Skin epidermis (tissue), 12 donors: ENCODE measurements around the gene UQCR11.

Experiments
- H3K27ac ChIP-seq, 21 experiments: fragments of 200-600 bp; sonication (generic) in 11 of 21; one replicate each; pipeline ENCODE4 v1.5.0; 2020; ENCODE audit warnings: mild to moderate bottlenecking in 3 of 21, inconsistent platforms in 2 of 21, moderate library complexity in 2 of 21
- H3K4me3 ChIP-seq, 7 experiments: fragments of 200-600 bp; sonication (generic) in 2 of 7; one replicate each; pipeline ENCODE4 v1.5.0; 2020; ENCODE audit warnings: inconsistent platforms in 2 of 7, mild to moderate bottlenecking in 2 of 7, moderate library complexity in 1 of 7

UQCR11 gene

GRCh38 chr19:1598777-1599459 lies 6.3 kb downstream of the UQCR11 start:
- no peak overlapping the region for H3K4me3 ChIP-seq

DNA sequence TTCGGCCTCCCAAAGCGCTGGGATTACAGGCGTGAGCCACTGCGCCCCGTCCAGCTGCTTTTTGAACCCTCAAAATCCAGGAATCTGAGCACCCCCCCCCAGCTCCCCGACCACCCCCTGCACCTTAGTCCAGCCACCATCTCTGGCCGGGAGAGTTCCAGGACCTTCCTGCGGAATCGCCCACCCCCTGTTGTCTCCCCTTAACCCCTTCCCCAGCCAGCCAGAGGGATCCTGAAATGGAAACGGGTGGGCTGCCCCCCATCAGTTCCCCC lies 11.8 kb downstream of the UQCR11 start:
- Histone ChIP-seq H3K27ac (peak overlapping the region in 14 of 21 experiments; percentile 62 to 98 (median 80)), H3K4me3 (peak overlapping the region in 5 of 7 experiments; percentile 44 to 89 (median 48))

More at GRCh38 chr19:1598777-1599459, 6.3 kb downstream of the UQCR11 start:
- no peak overlapping the region for H3K27ac ChIP-seq

DNA sequence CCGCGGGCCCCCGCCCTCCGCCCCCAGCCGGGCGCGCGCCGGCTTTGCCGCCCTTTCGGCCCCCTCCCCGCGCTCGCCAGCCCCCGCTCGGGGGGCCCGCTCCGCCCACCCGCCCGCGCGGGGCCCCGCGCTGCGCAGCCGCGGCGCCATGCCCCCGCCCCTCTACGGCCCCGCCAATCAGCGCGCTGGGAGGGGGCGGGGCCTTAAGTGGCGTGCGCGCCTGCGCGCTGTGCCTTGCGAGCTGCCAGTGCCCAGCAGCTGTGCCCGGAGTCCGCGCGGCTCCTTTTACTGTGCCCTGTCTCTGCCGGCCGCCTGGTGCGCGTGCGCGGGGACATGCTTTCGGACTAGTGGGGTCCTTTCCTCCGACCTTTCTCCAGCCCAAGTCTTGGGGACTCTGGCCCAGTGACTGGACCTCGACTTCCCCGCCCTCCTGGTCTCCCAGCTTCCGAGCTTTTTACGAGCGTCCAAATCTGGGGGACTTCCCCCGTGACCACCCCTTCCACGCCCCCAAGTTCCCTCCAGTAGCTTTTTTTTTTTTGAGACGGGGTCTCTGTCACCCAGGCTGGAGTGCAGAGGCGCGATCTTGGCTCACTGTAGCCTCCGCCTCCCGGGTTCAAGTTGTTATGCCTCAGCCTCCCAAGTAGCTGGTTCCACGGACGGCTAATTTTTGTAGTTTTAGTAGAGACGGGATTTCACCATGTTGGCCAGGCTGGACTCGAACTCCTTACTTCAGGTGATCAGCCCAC lies 12.3 kb downstream of the UQCR11 start, which contains the start of gene MBD3:
TSS of gene MBD3 (minus strand) at position 111 of the 746 bp plus-strand sequence. CDS start 234 bp downstream, outside the sequence.
- peak within 1 kb of the TSS; percentile 82 to 99 (median 96) for H3K27ac ChIP-seq
- peak within 1 kb of the TSS; percentile 79 to 89 (median 83) for H3K4me3 ChIP-seq

DNA sequence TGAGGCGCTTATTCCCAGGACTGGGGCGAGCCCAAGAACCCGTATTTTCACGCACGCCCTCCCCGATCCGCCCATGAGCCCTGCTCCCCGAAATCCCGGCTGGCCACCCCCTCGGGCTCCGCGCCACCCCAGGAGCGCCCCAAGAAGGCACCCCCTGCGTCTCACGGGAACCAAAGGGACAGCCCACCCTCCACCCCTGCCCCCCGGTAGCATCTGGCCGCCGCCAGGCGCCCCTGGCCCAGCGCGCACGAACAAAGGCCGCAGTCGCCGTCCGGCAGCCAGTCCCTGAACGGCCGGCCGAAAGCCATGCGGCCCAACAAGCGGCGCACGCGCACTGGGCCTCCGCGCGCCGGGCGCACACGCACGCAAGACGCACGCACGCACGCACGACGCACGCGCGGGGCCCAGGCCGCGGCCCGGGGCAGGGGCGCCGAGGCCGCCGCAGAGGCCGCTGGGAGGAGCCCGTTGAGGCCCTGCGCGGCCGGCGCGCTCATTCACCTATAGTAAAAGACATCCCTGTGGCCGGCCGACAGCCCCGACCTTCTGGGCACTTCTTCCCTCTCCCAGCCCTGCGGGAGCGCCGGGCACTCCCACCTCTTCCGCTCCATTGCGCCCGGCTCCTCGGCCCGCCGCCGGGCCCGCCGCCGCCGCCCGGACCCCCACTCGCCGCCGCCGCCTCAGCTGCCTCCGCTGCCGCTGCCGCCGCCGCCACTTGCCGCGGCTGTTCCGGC lies 13.1 kb downstream of the UQCR11 start:
- Histone ChIP-seq H3K27ac (peak overlapping the region; percentile 82 to 99 (median 96)), H3K4me3 (peak overlapping the region; percentile 79 to 89 (median 83))

- H3K4me3 ChIP-seq = peak overlapping the region; percentile 79 to 89 (median 83)
- H3K27ac ChIP-seq = peak overlapping the region; percentile 82 to 99 (median 96)
Observed at GRCh38 chr19:1591421-1592023, 13.7 kb downstream of the UQCR11 start.

GRCh38 chr19:1590641-1591397 lies 14.4 kb downstream of the UQCR11 start:
- H3K4me3 ChIP-seq = peak overlapping the region; percentile 79 to 89 (median 83)
- H3K27ac ChIP-seq = peak overlapping the region in 18 of 21 experiments; percentile 91 to 99 (median 96)

- Histone ChIP-seq H3K27ac (peak overlapping the region in 3 of 21 experiments; percentile 24 to 41 (median 34)), H3K4me3 (no peak overlapping the region)
Observed at GRCh38 chr19:1587872-1588271, 17.4 kb downstream of the UQCR11 start.

DNA sequence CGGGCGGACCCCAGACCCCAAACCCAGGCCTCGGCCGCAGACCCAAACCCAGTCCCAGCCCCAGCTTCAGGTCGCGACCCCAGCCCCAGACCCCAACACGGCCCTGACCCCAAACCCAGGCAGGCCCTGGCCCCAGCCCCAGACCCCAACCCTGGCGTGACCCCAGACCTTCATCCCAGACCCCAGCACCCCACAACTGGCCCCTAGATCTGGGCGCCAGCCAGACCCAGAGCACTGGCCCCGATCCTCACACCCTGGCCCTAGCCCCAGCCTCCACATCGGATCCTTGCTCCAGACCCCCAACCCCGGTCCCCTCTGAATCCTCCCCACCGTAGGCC lies 20.1 kb downstream of the UQCR11 start:
- no peak overlapping the region for H3K4me3 ChIP-seq
- H3K27ac ChIP-seq = no peak overlapping the region

DNA sequence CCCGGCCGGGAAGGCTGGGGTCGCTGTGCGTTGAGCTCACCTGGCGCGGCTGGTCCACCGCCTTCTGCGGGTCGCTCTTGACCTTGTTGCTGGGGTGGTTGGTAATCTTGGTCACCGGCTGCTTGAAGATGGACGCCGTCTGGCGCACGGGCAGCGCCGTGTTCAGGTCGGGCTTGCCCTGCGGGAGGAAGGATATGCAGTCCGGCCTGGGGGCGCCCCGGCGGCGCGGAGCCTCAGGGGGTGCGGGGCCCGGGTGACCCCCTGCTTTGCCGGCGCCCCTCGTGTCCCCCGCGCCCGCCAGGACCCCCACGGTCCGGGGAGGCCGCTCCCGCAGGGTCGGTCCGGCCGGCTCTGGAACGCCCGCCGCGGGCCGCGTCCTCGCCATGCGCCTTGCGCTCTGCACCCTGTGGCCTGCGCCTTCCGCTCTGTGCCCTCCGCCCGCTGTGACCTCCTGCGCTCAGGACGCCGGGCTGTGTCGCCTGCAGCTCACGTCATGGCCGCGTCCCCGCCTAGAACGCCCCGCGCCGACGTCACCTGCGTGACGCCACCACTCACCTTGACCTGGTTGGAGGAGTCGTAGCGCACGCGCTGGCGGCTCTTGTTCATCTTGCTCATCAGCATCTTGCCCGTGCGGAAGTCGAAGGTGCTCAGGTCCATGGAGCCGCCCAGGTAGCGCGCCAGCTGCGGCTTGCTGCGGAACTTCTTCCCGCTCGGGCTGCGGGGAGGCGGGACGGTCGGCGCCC lies 20.6 kb downstream of the UQCR11 start:
- Histone ChIP-seq H3K4me3 (no peak overlapping the region), H3K27ac (no peak overlapping the region)

- H3K4me3 ChIP-seq = no peak overlapping the region
- H3K27ac ChIP-seq = no peak overlapping the region
Observed at GRCh38 chr19:1582201-1582600, 23.1 kb downstream of the UQCR11 start.

GRCh38 chr19:1580957-1581356 lies 24.3 kb downstream of the UQCR11 start:
- Histone ChIP-seq H3K4me3 (no peak overlapping the region), H3K27ac (no peak overlapping the region)

- Histone ChIP-seq H3K27ac (no peak overlapping the region), H3K4me3 (no peak overlapping the region)
Observed at GRCh38 chr19:1580382-1580781, 24.9 kb downstream of the UQCR11 start.

DNA sequence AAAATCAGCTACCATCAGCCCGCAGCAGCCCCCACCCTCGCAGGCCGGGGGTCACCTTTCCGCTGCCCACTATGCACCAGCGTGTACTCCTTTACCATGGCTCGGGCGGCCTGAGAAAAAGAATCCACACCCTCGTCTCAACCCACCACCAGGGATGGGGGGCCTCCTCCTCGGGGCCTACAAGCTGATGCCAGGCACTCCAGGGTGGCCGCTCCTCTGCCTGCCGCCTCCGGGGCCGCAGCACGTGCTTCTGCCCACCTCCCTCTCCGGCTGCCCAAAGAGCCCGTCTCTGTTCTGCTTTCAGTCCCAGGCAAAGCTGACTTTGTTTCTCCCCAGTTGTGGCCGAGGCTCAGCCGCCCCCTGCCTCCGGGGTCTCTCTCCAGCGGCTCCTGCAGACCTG lies 26.0 kb downstream of the UQCR11 start:
- Histone ChIP-seq H3K4me3 (no peak overlapping the region), H3K27ac (no peak overlapping the region)

GRCh38 chr19:1577929-1578618 lies 27.2 kb downstream of the UQCR11 start:
- no peak overlapping the region for H3K4me3 ChIP-seq

DNA sequence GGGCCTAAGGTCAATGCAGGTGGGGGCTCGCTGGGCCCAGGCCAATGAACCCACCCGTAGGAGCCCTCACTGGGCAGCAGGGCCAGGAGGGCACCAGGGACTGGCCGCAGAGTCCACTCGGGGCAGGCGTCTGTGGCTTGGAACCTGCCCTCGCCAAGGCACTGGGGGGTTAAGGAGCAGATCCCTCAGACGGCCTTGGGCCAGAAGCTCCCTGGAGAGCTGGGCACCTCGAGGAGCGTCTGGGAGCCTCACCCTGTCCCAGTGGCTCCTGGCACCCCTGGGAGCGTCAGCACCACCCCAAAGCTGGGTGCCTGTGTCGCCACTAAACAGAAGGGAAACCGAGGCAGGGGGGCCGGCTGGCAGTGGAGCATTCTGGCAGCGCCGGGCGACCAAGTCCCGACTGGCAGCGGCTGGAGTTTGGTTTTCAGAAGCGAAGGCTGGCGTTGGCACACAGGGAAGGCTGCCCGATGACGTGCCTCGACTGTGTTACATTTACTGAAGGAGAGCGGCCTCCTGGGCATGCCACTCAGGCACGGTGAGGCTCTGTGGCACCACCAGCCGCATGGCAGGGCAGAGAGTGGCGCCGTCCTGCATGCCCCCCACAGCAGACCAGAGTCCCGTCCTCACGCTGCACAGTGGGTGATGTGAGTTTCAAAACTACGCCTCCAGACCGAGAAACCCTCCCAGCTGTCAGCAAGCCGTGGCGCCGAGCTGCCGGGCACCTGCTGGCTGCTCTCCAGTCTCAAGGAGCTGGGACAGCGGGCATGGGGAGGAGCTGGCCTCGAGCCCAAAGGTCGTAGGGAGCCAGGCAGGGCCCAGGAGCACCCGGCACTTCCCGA lies 28.0 kb downstream of the UQCR11 start:
- Histone ChIP-seq H3K27ac (no peak overlapping the region), H3K4me3 (no peak overlapping the region)

More at GRCh38 chr19:1577929-1578618, 27.2 kb downstream of the UQCR11 start:
- no peak overlapping the region for H3K27ac ChIP-seq

- Histone ChIP-seq H3K4me3 (no peak overlapping the region), H3K27ac (peak overlapping the region in 1 of 21 experiments; percentile 20)
Observed at GRCh38 chr19:1576242-1577089, 28.8 kb downstream of the UQCR11 start.
